Stimulated activated CD4-positive, alpha-beta T cell treated with anti-CD3 and anti-CD28 coated beads, TNF-alpha, amount 100 ng/mL, for 24 hours (primary cell): ENCODE data around the gene TPH1.
"Not testable (repeated sequence)": the region's sequence is repeated elsewhere in the genome, so short reads cannot be mapped to it uniquely, and the experiment has no call there.

ENCODE experiments used
- DNase-seq, 3 experiments: peaks; one replicate each; pipeline ENCODE4 v3.0.0-alpha.2; 2020; ENCODE audit warnings: low read depth in 3 of 3

The TPH1 gene

DNA sequence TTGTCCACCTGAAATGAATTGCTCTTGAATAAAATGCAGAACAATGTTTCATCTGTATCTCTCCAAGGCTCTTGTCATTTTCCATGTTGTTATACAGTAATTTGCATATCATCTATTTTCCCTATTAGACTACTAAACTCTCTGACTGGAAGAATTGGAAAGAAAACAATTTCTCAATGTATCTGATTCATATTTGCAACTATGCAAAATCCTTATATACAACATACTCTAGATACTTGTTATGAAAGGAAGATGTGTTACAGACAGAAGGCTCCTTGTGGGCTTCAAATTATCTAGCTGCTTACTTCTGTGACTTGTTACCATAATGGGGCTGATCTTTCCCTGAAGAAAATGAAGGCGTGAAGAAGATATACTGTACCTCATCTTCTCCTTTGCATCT, 23.6 kb downstream of the TPH1 start:
- DNase-seq = no peak

DNA sequence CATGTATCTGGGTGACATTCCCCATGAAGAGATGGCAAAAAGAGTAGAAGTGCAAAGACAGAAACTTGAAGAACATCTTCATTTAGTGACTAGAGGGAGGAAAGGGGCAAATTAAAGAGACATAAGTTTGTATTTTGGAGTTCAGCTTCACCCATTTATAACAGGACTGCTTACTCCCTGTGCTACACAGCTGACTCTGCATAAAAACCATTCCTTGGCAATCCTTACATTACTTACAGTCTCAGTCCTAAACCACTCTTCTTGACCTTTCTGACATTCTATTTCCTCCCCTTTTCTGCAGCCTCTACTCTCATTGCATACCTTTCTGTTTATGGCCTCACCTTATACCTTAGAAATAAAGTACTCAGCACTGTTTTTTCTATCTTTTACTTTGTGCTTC, 26.4 kb downstream of the TPH1 start:
- DNase-seq = no peak

GRCh38 chr11:18016789-18017188, 29.3 kb downstream of the TPH1 start:
- DNase-seq = no peak

- no peak for DNase-seq
These were observed 31.2 kb downstream of the TPH1 start for GRCh38 chr11:18014876-18015275.

DNA sequence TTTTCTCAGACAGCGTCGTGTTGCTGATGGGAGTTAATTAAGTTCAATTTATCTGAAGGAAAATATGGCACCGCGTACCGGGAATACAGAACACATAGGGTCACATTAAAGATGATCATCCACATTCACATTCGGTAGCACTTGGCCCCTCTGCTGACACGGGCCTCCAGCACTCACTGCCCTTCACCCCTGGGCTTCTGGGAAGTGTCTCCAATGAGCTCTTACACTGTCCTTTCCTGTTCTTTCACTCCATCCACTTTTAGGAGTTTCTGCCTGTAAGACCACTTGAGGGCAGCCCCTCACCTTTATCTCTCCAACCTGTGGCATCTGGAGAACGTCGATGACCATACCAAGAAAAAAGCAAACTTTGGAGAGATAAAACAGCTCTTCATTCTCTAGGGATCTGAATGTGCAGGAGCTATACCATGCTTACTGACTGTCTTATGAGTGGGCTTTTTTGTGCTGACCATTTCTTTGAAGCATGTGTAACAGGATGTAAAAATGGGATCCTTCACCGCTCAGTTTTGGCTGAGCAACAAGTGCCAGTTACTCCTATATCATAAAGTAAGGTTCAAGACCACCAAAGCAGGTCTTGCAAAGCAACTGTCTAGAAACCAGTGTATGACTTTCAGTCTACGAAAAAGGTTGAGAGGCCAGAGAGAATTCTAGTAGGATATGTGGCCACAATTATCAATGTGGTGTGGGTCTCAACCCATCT, 32.1 kb downstream of the TPH1 start:
- DNase-seq = no peak

DNA sequence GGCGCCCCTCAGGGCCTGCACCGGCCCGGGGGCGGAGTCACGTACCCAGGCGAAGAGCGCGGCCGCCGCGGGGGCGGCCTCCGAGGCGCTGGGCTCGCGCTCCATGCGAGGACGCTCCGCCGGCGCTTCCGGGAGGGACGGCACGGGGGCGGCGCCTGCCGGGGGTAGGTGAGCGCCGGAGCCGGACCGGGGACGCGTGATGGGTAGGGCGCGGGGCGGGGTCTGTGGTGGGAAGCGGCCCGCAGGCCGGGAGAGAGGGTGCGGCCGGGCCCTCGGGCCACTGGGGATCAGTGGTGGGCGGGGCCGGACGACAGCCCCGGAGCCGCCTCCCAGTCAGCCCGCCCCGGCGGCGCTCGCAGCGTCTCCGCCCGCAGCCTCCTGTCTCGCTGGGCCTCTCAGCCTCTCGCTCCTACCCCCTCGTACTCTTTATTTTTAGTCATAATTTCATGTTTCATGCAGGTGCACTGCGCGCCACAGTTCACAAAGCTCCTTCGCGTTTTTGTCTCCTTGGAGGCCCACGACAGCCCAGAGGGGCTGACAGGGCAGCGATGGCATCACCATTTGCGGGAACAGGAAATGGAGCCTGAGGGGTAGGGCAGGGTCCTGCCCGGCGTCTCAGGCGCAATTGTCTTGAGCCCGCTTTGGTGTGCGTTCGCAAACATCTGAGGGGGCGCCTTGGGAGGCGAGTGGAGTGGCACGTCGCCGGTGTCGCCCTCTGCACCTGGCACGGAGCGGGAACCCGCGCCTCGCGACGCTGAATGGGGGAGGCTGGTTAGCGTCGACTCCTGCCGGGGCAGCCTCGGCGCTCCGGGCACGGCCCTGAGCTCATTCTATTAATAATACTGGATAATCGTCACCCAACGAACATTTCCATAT, 32.9 kb downstream of the TPH1 start, which contains the start of gene SERGEF:
SERGEF (minus strand) TSS at position 142 of the 876 bp plus-strand sequence; CDS start at position 105, 37 bp downstream.
- peak; percentile 79 to 95 (median 85) for DNase-seq

DNA sequence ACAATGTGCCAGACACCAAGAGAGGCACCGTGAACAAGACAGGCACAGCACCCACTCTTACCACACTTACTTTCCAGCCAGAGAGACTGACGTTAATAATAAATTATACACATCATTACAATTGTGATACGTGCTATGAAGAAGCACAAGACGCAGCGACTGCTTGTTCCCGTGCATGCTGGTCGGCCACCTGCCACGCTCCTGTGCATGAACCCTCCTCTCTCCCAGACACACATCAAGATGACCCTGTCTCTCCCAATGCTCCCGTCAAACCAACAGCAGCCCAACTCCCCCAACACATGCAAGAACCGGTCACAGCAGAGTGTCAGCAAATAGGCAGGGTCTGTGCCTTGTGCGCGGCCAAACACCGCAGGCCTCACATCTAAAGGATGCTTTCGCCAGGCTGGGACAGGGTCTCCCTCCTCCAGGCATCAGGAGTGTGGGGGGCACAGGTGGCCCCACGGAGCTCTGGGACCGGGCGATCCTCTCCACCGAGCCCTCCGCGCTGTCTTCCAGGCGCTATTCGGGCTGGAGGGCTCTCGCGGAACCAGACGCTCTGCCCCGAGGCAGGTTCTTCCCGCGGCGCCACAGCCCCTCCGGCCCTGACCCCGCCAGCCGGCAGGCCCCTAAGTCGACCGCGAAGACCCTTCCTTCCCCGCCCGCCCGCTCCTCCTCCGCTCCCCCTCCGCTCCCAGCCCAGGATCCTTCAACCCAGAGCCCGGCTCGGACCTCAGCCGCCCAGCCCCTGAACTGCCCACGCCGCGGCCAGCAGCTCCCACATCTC, 33.8 kb downstream of the TPH1 start:
- DNase-seq = peak in 1 of 3 experiments; percentile 6

DNA sequence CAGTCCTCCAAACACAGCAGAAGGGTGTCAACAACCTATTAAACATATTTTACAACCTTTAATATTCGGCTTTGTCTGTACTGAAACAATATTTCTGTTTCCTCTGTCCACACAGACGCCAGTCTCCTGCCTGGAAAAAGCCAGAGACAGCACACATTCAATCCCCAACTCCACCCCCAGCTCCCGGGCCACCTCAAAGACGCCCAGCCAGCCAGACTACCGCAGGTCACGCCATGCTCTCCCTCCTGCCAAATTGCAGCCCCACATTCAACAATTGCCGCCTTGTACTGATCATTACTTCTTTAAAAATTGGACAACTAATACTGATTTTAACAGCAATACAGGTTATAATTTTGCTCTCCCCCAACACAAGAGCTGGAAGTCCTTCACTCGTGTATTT, 34.4 kb downstream of the TPH1 start:
- DNase-seq = no peak

GRCh38 chr11:18010977-18011586, 35.0 kb downstream of the TPH1 start:
- DNase-seq = no peak

GRCh38 chr11:18010121-18010670, 35.9 kb downstream of the TPH1 start:
- DNase-seq = no peak

- no peak for DNase-seq
These were observed 40.5 kb downstream of the TPH1 start for GRCh38 chr11:18005376-18006129.

DNA sequence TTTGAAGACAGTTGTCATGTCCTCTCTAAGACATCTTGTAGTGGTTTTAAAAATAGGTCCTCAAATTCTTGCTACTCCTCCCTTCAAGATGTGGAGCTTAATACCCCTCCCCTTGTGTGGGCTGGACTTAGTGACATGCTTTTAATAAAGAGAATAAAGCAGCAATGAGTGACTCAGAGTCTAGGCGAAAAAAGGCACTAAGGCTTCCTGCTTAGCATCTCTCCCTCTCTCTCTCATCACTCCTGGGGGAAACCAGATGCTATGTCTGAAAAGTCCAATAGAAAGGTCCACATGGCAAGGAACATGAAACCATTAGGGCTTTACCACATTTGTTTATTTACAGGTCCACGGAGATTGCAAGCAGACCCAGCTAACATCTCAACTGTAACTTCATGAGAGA, 44.9 kb downstream of the TPH1 start:
- no peak for DNase-seq

GRCh38 chr11:18000760-18001159, 45.3 kb downstream of the TPH1 start:
- no peak for DNase-seq

DNA sequence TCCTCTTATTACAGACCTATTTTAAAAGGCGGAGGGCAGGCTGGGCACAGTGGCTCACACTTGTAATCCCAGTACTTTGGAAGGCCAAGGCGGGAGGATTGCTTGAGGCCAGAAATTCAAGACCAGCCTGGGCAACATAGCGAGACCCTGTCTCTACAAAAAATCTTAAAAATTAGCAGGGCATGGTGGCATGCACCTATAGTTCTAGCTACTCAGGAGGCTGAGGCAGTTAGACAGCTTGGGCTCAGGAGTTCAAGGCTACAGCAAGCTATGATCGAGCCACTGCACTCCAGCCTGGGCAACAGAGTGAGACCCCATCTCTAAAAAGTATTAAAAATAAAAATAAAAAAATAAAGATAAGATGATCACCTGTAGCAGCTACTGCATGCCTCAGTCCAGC, 45.9 kb downstream of the TPH1 start:
- DNase-seq = not testable (repeated sequence)
